Measurements from ENCODE around the gene IGF1. TPM values are rescaled to one million over a fixed set of nuclear protein-coding genes. Genes with fewer than 3 reads are reported as not detected.

IGF1 gene
- polyA plus RNA-seq, 1 of the 3 experiments (the other 2 are of a cell fraction), result 0.07 TPM

DNA sequence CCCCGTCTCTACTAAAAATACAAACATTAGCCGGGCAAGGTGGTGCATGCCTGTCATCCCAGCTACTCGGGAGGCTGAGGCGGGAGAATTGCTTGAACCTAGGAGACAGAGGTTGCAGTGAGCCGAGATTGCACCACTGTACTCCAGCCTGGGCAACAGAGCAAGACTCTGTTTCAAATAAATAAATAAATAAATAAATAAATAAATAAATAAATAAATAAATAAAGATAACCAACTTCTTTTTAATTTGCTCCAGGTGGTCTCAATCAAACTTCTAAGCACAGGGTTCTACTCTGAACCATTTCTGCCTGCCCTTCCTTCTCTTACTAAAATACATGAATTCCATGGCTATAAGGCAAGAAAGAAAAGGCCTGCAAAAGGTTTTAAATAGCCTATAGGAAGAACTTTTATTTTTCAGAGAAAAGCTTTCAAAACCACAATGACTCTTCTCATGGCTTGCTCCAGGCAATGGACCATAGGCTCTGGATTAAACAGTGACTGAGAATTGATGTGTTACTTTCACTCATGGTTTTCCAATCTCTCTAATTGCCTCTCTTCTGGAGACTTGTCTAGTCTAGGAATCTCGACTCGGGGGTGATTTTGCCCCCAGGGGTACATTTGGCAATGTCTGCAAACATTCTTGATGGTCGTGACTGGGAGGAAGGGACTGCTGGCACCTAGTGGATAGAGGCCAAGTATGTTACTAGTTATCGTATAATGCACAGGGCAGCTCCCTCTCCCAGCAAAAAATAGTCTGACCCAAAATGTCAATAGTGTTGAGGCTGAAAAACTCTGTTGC is 14.4 kb downstream of the IGF1 start (continued):
- TF ChIP-seq, protein P1, sequence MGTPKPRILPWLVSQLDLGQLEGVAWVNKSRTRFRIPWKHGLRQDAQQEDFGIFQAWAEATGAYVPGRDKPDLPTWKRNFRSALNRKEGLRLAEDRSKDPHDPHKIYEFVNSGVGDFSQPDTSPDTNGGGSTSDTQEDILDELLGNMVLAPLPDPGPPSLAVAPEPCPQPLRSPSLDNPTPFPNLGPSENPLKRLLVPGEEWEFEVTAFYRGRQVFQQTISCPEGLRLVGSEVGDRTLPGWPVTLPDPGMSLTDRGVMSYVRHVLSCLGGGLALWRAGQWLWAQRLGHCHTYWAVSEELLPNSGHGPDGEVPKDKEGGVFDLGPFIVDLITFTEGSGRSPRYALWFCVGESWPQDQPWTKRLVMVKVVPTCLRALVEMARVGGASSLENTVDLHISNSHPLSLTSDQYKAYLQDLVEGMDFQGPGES (IDR thresholded peaks at IDR 0.05; ENCODE audit: low read depth, low read length), result no peak
- TF ChIP-seq CHD2 (IDR thresholded peaks at IDR 0.05; ENCODE audit: low read length, partially characterized antibody), result no peak

DNA sequence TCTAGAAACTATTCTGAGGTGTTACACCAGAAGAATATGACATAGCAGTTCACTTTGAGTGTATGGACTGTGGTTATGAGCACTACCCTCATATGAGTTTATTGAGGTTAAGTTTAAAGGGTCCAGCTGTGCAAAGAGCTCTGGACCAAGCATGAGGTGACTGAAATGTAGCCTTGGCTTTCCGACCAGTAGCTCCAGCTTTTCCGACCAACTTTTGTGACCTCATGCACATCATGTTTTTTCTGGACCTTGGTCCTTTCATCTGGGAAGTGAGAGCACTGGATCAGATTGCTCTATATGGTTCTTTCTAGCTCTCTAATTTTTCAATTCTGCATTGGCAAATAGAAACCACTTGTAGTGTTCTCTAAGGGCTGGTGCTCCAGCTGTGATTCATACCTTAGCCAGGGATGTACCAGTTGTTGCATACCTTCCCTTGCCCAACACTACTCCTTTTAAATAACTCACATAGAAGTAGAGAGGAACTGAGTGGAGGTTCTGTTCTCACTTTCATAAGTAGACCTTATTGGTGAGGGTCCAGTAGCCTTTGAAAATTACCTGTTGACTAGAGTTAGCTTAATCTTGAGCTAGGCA is 16.6 kb downstream of the IGF1 start:
- Histone ChIP-seq H3K9me2 (no peaks in the 10 kb centered on the region), H3K4me3 (ENCODE audit: low read depth in 2 of 2, low read length in 1 of 2) (no peak overlapping the region), H4K20me1 (ENCODE audit: insufficient read depth) (no peaks in the 10 kb centered on the region), H3F3A (replicated peaks; ENCODE audit: insufficient read depth) (peaks cover 12% of the 10 kb centered on the region), H3K4me2 (peak overlapping the region; percentile 42; the same call in 1 of the 2 replicates), H3K9me3 (no peaks in the 10 kb centered on the region), H3K79me2 (ENCODE audit: insufficient read depth) (no peaks in the 10 kb centered on the region), H3K27me3 (ENCODE audit: insufficient read depth) (no peaks in the 10 kb centered on the region), H3K9ac (no peak overlapping the region), H2AFZ (ENCODE audit: low read depth) (no peak overlapping the region), H3K36me3 (replicated peaks in 1 of 2; ENCODE audit: control insufficient read depth in 1 of 2, insufficient read depth in 2 of 2, low read length in 1 of 2) (no peaks in the 10 kb centered on the region), H3K4me1 (ENCODE audit: control insufficient read depth in 1 of 2, insufficient read depth in 2 of 2, low read depth in 1 of 2, low read length in 1 of 2) (peaks cover 0 to 5% of the 10 kb centered on the region in 2 experiments; a peak in 1 of 4 replicates), H3K27ac (ENCODE audit: low read depth in 2 of 2, low read length in 1 of 2) (peak overlapping the region in 1 of 2 experiments; percentile 50; a peak in 2 of 4 replicates)
- DNase-seq, result no peak
- 23% methylated on average over 2 of the region's 2 CpGs for WGBS (ENCODE audit: low lambda C conversion rate)
- ChIA-PET POLR2A (no interaction called here), CTCF (interaction anchor here (0.9 to 1.2 kb wide), 3 partner anchors 17 to 164 kb away, joined by 3 read pairs; no protein-coding TSS in a partner anchor)
- TF ChIP-seq EZH2phosphoT487 (IDR thresholded peaks at IDR 0.05; ENCODE audit: borderline replicate concordance, low read depth) (no peak), FOXM1 (IDR thresholded peaks at IDR 0.05; ENCODE audit: low read depth) (no peak), CHD2 (IDR thresholded peaks at IDR 0.05; ENCODE audit: low read length, partially characterized antibody) (no peak), JUND (IDR thresholded peaks at IDR 0.05) (no peak), RAD21 (IDR thresholded peaks at IDR 0.05; ENCODE audit: low read length) (no peak), FOSL2 (IDR thresholded peaks at IDR 0.05; ENCODE audit: borderline replicate concordance, low read depth) (no peak), POLR2AphosphoS5 (IDR thresholded peaks at IDR 0.05; ENCODE audit: low read depth, low read length) (no peak), GATA2 (CRISPR knock-in tag; IDR thresholded peaks at IDR 0.05) (no peak), TCF12 (IDR thresholded peaks at IDR 0.05) (no peak), TEAD4 (IDR thresholded peaks at IDR 0.05; ENCODE audit: borderline replicate concordance, insufficient read depth) (no peak), SMC3 (IDR thresholded peaks at IDR 0.05; ENCODE audit: low read depth, low read length) (no peak), NFIC (IDR thresholded peaks at IDR 0.05; ENCODE audit: borderline replicate concordance) (no peak), RFX5 (IDR thresholded peaks at IDR 0.05; ENCODE audit: low read length) (no peak), EP300 (IDR thresholded peaks at IDR 0.05; ENCODE audit: borderline replicate concordance in 1 of 2, low read depth in 1 of 2, low read length in 1 of 2) (no peak), MXI1 (IDR thresholded peaks at IDR 0.05; ENCODE audit: low read depth, low read length) (no peak)
- TF ChIP-seq, protein P2, sequence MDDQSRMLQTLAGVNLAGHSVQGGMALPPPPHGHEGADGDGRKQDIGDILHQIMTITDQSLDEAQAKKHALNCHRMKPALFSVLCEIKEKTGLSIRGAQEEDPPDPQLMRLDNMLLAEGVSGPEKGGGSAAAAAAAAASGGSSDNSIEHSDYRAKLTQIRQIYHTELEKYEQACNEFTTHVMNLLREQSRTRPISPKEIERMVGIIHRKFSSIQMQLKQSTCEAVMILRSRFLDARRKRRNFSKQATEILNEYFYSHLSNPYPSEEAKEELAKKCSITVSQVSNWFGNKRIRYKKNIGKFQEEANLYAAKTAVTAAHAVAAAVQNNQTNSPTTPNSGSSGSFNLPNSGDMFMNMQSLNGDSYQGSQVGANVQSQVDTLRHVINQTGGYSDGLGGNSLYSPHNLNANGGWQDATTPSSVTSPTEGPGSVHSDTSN (IDR thresholded peaks at IDR 0.05), result no peak
- TF ChIP-seq, protein P3, sequence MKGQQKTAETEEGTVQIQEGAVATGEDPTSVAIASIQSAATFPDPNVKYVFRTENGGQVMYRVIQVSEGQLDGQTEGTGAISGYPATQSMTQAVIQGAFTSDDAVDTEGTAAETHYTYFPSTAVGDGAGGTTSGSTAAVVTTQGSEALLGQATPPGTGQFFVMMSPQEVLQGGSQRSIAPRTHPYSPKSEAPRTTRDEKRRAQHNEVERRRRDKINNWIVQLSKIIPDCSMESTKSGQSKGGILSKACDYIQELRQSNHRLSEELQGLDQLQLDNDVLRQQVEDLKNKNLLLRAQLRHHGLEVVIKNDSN (IDR thresholded peaks at IDR 0.05; ENCODE audit: borderline replicate concordance, low read depth), result no peak

All from SK-N-SH (cell line).